DMS53 treated with DMSO at 0.1 percent for 48 hours (cell line): ENCODE data around the gene ACTR3C.
"Not testable (repeated sequence)": the region's sequence is repeated elsewhere in the genome, so short reads cannot be mapped to it uniquely, and the experiment has no call there.

Experiments
- DNase-seq: peaks from one replicate; lab custom pipeline; 2025; ENCODE audit not compliant: unreplicated experiment; lab: John Stamatoyannopoulos, UW

Gene ACTR3C

DNA sequence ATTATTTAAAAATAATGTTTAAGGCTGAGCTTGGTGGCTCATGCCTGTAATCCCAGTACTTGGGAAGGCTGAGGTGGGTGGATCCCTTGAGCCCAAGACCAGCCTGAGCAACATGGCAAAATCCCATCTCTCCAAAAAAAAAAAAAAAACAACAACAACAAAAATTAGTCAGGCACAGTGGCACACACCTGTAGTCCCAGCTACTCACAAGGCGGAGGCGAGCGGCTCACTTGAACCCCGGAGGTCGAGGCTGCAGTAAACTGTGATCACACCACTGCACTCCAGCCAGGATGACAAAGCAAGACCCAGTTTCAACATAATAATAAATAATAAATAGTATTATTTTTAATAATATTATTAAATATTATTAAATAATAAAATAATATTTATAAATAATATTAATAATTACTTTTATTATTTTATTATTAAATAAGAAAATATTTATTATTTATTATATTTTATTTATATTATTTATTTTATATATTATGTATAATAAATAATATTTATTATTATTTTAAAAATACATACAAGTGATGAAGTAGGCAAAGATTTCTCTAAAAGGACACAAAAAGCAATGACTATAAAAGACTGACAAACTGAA is 8.6 kb downstream of the ACTR3C start:
- DNase-seq: no peak

GRCh38 chr7:150313870-150314269 is 9.5 kb downstream of the ACTR3C start:
- no peak for DNase-seq

- DNase-seq: no peak
Measured at GRCh38 chr7:150313367-150313809, 10.0 kb downstream of the ACTR3C start.

GRCh38 chr7:150312649-150313366 is 10.5 kb downstream of the ACTR3C start:
- DNase-seq: not testable (repeated sequence)

- DNase-seq: no peak
Measured at GRCh38 chr7:150311711-150312110, 11.6 kb downstream of the ACTR3C start.

DNA sequence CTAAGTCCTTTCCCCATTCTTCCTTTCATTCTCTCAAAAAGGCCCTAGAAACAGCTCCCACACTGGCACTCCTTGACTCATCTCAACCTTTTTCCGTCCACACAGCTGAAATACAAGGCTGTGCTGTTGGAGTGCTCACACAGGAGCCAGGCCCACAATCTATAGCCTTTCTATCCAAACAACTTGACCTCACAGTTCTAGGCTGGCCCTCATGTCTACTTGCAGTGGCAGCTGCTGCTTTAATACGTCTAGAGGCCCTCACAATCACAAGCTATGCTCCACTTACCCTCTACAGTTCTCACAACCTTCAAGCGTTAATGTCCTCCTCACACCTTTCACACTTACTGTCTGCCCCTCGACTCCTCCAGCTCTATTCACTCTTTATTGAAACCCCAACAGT is 12.2 kb downstream of the ACTR3C start:
- no peak for DNase-seq

DNA sequence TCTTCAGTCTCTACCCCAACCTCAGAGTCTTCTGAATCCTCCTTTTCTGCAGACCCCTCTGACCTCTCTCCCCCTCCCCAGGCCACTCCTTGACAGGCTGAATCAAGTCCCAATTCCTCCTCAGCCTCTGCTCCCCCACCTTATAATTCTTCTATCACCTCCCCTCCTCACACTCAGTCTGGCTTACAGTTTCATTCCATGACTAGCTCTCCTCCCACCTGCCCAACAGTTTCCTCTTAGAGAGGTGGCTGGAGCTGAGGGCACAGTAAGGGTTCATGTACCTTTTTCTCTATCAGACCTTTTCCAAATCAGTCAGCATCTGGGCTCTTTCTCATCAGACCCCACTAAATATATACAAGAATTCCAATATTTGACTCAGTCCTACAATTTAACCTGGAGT is 14.8 kb downstream of the ACTR3C start:
- no peak for DNase-seq

DNA sequence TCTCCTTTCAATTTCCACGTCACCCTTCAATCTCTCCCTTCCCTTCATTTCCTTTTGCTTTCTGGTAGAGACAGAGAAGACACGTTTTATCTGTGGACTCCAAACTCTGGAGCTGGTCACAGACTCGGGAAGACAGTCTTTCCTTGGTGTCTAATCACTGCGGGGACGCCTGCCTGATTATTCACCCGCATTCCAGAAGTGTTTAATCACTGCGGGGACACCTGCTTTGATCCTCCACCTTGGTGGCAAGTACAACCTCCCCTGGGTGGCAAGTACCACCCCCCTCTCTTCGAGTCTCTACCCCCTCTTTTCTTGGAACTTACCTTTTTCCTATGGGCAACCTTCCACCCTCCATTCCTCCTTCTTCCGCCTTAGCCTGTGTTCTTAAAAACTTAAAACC is 15.4 kb downstream of the ACTR3C start:
- no peak for DNase-seq

DNA sequence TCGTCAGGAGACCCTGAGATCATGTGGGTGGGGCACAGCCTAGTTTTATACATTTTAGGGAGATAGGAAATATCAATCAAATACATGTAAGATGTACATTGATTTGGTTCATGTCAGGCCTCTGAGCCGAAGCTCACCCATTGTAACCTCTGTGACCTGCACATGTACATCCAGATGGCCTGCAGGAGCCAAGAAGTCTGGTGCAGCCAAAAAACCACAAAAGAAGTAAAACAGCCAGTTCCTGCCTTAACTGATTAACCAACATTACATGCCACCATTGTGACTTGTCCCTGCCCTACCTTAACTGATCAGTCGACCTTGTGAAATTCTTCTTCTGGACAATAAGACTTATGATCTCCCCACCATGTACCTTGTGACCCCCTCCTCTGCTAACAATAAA is 16.2 kb downstream of the ACTR3C start:
- DNase-seq: no peak

DNA sequence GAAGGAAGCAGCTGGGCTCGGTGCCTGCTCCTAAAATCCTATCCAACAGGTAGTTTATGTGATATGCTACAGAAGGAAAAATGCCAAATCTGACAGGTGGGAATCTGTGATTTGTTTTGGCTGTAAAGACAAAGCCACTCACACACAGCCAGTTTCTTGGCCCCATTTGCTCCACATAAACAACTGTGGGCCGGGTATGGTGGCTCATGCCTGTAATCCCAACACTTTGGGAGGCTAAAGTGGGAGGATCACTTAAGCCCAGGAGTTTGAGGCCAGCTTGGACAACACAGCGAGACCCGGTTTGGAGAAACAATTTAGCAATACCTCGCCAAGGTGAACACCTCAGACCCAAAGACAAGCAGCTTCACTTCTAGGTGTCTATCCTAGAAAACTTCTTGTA is 17.0 kb downstream of the ACTR3C start:
- not testable (repeated sequence) for DNase-seq

GRCh38 chr7:150305903-150306284 is 17.5 kb downstream of the ACTR3C start:
- DNase-seq: not testable (repeated sequence)

- DNase-seq: not testable (repeated sequence)
Measured at GRCh38 chr7:150305259-150305902, 18.0 kb downstream of the ACTR3C start.

DNA sequence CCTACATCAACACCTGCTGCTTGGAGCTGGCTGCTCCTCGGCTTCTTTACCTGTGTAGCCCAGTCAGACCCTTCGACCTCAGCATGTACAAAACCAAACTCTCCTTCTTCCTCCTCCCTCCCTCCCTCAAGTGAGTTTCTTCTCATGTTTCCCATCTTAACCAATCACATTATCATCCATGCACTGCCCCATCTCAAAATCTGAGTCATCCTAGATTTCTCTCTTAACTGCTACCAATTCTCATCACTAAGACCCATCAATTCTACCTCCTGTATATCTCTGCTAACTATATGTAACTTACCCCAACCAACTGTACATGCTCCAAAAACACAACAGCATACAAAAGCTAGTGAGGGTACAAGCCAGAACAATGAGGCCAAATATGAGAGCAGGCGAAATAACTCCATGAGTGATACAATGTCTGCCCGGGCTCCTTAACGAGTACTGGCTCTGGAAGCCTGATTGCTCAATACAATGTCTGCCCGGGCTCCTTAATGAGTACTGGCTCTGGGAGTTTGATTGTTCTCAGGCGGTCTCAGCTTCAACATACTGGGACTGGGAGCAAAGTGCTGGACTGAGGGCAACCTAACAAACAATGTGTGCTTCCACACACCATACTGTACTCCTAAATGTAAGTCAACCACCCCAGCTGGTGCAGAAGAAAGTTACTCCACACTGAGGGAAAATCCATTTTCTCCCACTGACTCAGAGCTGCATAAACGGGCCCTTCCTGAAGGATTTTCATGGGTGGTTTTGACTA is 18.7 kb downstream of the ACTR3C start:
- DNase-seq: not testable (repeated sequence)

- not testable (repeated sequence) for DNase-seq
Measured at GRCh38 chr7:150302908-150303310, 20.4 kb downstream of the ACTR3C start.

GRCh38 chr7:150297978-150298377 is 25.4 kb downstream of the ACTR3C start:
- DNase-seq: not testable (repeated sequence)

DNA sequence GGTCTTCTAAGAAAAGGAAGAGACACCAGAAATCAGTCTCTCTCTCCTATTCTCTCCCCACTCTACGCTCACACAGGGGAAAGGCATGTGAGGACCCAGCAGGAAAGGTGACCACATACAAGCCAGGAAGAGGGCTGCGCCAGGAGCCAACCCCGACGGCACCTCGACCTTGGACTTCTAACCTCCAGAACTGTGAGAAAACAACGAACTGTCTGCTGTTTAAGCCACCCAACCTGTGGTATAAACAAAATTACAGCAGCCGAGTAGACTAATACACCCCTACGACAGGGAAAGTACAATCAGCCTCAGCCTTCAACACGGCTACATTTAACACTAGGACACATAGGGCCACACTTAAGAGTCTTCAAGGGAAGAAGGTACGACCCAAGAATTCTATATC is 26.5 kb downstream of the ACTR3C start:
- DNase-seq: not testable (repeated sequence)

- not testable (repeated sequence) for DNase-seq
Measured at GRCh38 chr7:150295614-150296013, 27.7 kb downstream of the ACTR3C start.

DNA sequence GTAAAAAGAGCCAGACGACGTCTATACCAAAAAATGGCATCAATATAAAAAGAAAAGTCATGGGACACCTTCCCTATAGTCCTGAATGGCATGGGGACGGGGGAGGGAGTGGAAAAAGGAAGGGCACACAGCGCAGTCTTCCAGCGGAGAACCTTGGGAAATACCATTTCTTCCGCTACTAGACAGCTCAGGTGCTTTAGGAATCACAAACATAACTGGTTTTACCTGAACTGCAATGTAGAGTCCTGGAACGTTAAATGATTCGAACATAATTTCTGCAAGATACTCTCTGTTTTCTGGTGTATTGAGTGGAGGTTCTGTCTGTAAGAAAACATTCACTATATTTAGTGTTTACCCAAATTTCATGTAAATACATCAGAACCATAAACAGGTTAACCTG is 28.3 kb downstream of the ACTR3C start:
- not testable (repeated sequence) for DNase-seq

- DNase-seq: not testable (repeated sequence)
Measured at GRCh38 chr7:150290317-150290716, 33.0 kb downstream of the ACTR3C start.

DNA sequence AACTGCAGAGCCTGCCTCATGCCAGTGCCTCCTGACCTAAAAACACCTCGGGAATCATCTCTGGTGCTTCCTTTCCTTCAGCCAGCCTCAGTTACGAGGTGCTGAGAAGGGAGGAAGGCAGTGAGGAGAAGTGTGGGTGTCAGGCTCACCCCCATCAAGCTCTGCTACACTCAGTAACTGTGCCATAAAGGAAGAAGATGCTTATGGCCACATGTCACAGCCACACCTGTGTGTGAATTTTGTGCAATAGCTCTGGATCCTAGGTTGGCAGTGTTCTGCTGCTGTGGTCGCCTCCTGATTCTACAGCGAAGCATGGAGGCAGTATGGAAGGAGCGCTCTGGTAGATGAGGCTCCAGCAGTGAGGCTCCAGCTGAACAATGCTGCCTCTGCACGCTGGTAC is 34.5 kb downstream of the ACTR3C start:
- DNase-seq: not testable (repeated sequence)

GRCh38 chr7:150287815-150288214 is 35.5 kb downstream of the ACTR3C start:
- not testable (repeated sequence) for DNase-seq
